Measurements from ENCODE around the gene MED22.

MED22 gene

GRCh38 chr9:133355881-133356357 is 8.0 kb upstream of the MED22 start:
- DNase-seq (ENCODE audit: low spot score), result no peak

- DNase-seq (ENCODE audit: low spot score), result no peak
Measured at GRCh38 chr9:133354766-133355165, 6.8 kb upstream of the MED22 start.

- DNase-seq (ENCODE audit: low spot score), result no peak
Measured at GRCh38 chr9:133353548-133353947, 5.6 kb upstream of the MED22 start.

- DNase-seq (ENCODE audit: low spot score), result no peak
Measured at GRCh38 chr9:133352635-133353340, 4.9 kb upstream of the MED22 start.

GRCh38 chr9:133351908-133352634 is 4.1 kb upstream of the MED22 start:
- peak; percentile 63 for DNase-seq (ENCODE audit: low spot score)

- DNase-seq (ENCODE audit: low spot score), result no peak
Measured at GRCh38 chr9:133351526-133351907, 3.6 kb upstream of the MED22 start.

- no peak for DNase-seq (ENCODE audit: low spot score)
Measured at GRCh38 chr9:133349965-133350616, 2.2 kb upstream of the MED22 start.

GRCh38 chr9:133348718-133349573 is 1.0 kb upstream of the MED22 start:
- DNase-seq (ENCODE audit: low spot score), result no peak

GRCh38 chr9:133347515-133347984 is 381 bp downstream of the MED22 start:
- no peak for DNase-seq (ENCODE audit: low spot score)

GRCh38 chr9:133346021-133346785 is 1.7 kb downstream of the MED22 start:
- DNase-seq (ENCODE audit: low spot score), result no peak

- DNase-seq (ENCODE audit: low spot score), result no peak
Measured at GRCh38 chr9:133345596-133345995, 2.3 kb downstream of the MED22 start.

GRCh38 chr9:133344979-133345378 is 3.0 kb downstream of the MED22 start:
- DNase-seq (ENCODE audit: low spot score), result no peak

GRCh38 chr9:133344071-133344470 is 3.9 kb downstream of the MED22 start:
- DNase-seq (ENCODE audit: low spot score), result no peak

GRCh38 chr9:133342570-133342969 is 5.4 kb downstream of the MED22 start:
- no peak for DNase-seq (ENCODE audit: low spot score)

- no peak for DNase-seq (ENCODE audit: low spot score)
Measured at GRCh38 chr9:133342069-133342406, 5.9 kb downstream of the MED22 start.

- DNase-seq (ENCODE audit: low spot score), result no peak
Measured at GRCh38 chr9:133341369-133342068, 6.4 kb downstream of the MED22 start.

- DNase-seq (ENCODE audit: low spot score), result no peak
Measured at GRCh38 chr9:133340916-133341315, 7.0 kb downstream of the MED22 start.

- DNase-seq (ENCODE audit: low spot score), result no peak
Measured at GRCh38 chr9:133340256-133340655, 7.7 kb downstream of the MED22 start.

- no peak for DNase-seq (ENCODE audit: low spot score)
Measured at GRCh38 chr9:133339641-133340040, 8.3 kb downstream of the MED22 start.

- peak; percentile 90 for DNase-seq (ENCODE audit: low spot score)
Measured at GRCh38 chr9:133335924-133336811, 11.8 kb downstream of the MED22 start, which contains the start of gene SURF6. TSS of gene SURF6 (minus strand) at chr9:133336188. CDS start at chr9:133336132, 56 bp downstream.

Measured in SW480 (cell line).